GM12892 (cell line): ENCODE measurements around the gene DUOX2.

ENCODE experiments used
- POLR2A ChIP-seq: IDR thresholded peaks from 2 replicates; pipeline ENCODE4 v1.6.1; 2011; ENCODE audit warnings: low read depth, low read length, control low read depth
- POLR2AphosphoS5 ChIP-seq: IDR thresholded peaks from 2 replicates; pipeline ENCODE4 v1.6.1; 2011; ENCODE audit warnings: low read depth, low read length, control low read depth

GRCh38 chr15:45094358-45094730 lies 19.6 kb downstream of the DUOX2 start:
- no peak for TF ChIP-seq POLR2A
- TF ChIP-seq POLR2AphosphoS5, result no peak
